GM12878 (cell line): Measurements from ENCODE around the gene SNX10. TPM values are rescaled to one million over a fixed set of nuclear protein-coding genes. Genes with fewer than 3 reads are reported as not detected.

ENCODE experiments used
- ATAC-seq: fragments of 200-7000 bp; cut with Tn5 transposase; 3 replicates; pipeline ENCODE4 v1.9.1; 2020; ENCODE audit warnings: mild to moderate bottlenecking, moderate library complexity
- BruUV-seq: library from RNA; stranded (reverse); fragments of 400-500 nt; replicated peaks from 2 replicates; lab custom pipeline; 2021; lab: Mats Ljungman, UMichigan
- CTCF ChIA-PET: fragments of 300-600 bp; sonication (Branson Sonifier 250); formaldehyde crosslinking; extraction: SDS; loops from one replicate; lab custom pipeline; 2021; ENCODE audit warnings: inconsistent platforms; lab: Yijun Ruan, JAX
- POLR2A ChIA-PET: fragments of 350-600 bp; formaldehyde crosslinking; extraction: SDS; loops from one replicate; lab custom pipeline; 2021; ENCODE audit warnings: inconsistent platforms; lab: Charles Lee
- RAD21 ChIA-PET: fragments of 300-600 bp; sonication (Branson Sonifier 250); formaldehyde crosslinking; loops from one replicate; lab custom pipeline; 2023; ENCODE audit warnings: antibody characterized with exemption; ENCODE audit not compliant: unreplicated experiment; lab: Charles Lee
- SMC1A ChIA-PET: fragments of 300-600 bp; sonication (Branson Sonifier 250); formaldehyde crosslinking; loops from one replicate; lab custom pipeline; 2023; ENCODE audit not compliant: unreplicated experiment, uncharacterized antibody; lab: Charles Lee
- DNase-seq: peaks from one replicate; pipeline ENCODE4 v3.0.0-alpha.2; 2011; ENCODE audit warnings: low read depth, low spot score
- FAIRE-seq: peaks from 3 replicates; lab custom pipeline; 2011; peaks lifted over from hg19 to GRCh38; lab: Jason Lieb, UNC
- H2AFZ ChIP-seq: 2 replicates; pipeline ENCODE4 v1.6.0; 2011; ENCODE audit warnings: low read depth, low read length, control low read depth; ENCODE audit not compliant: control insufficient read depth
- H3K27ac ChIP-seq: 2 replicates; pipeline ENCODE4 v1.5.1; 2011; ENCODE audit warnings: control low read depth; ENCODE audit not compliant: control insufficient read depth, insufficient read depth
- H3K27me3 ChIP-seq, 2 experiments: replicated peaks in 1 of 2; 2 replicates each; pipeline versions ENCODE4 v1.6.0 to v1.6.1; 2011; ENCODE audit warnings: low read length in 1 of 2; ENCODE audit not compliant: control insufficient read depth in 2 of 2, insufficient read depth in 2 of 2
- H3K36me3 ChIP-seq, 2 experiments: 2 replicates each; pipeline ENCODE4 v1.5.1; 2011; ENCODE audit warnings: low read length in 1 of 2; ENCODE audit not compliant: control insufficient read depth in 2 of 2, insufficient read depth in 2 of 2
- H3K4me1 ChIP-seq: 2 replicates; pipeline ENCODE4 v1.6.1; 2011; ENCODE audit warnings: mild to moderate bottlenecking, low read length, moderate library complexity, mixed read lengths; ENCODE audit not compliant: control insufficient read depth, insufficient read depth
- H3K4me2 ChIP-seq: 2 replicates; pipeline ENCODE4 v1.6.0; 2011; ENCODE audit warnings: control low read depth; ENCODE audit not compliant: control insufficient read depth, insufficient read depth
- H3K4me3 ChIP-seq: fragments of 200-600 bp; sonication (generic); 2 replicates; pipeline ENCODE4 v1.5.1; 2016
- H3K79me2 ChIP-seq: 2 replicates; pipeline ENCODE4 v1.6.0; 2011; ENCODE audit warnings: low read length; ENCODE audit not compliant: control insufficient read depth, insufficient read depth
- H3K9ac ChIP-seq: 2 replicates; pipeline ENCODE4 v1.8.0; 2011; ENCODE audit warnings: low read length, control low read depth, mixed read lengths; ENCODE audit not compliant: control insufficient read depth, insufficient read depth
- H3K9me3 ChIP-seq: replicated peaks from 3 replicates; pipeline ENCODE4 v1.5.1; 2011; ENCODE audit warnings: mild to moderate bottlenecking, low read length; ENCODE audit not compliant: control insufficient read depth, insufficient read depth
- H4K20me1 ChIP-seq: 2 replicates; pipeline ENCODE4 v1.6.0; 2011; ENCODE audit not compliant: control insufficient read depth, insufficient read depth
- BCL3 ChIP-seq: IDR thresholded peaks from 2 replicates; pipeline ENCODE4 v1.6.1; 2011; ENCODE audit warnings: borderline replicate concordance, low read depth, mild to moderate bottlenecking, moderate library complexity, low read length; ENCODE audit not compliant: insufficient read depth, poor library complexity, severe bottlenecking
- BHLHE40 ChIP-seq, 2 experiments: fragments of 450-650 bp in 1 of 2; IDR thresholded peaks; 2 replicates each; pipeline ENCODE4 v1.6.1; 2011 to 2017; ENCODE audit warnings: low read depth in 2 of 2, borderline replicate concordance in 1 of 2, improper control_type of control experiment in 1 of 2, low read length in 1 of 2, mild to moderate bottlenecking in 1 of 2
- CREB1 ChIP-seq: IDR thresholded peaks from 2 replicates; pipeline ENCODE4 v1.6.1; 2012; ENCODE audit warnings: low read depth, mild to moderate bottlenecking, inconsistent platforms
- CREM ChIP-seq: IDR thresholded peaks from 2 replicates; pipeline ENCODE4 v1.6.1; 2014; ENCODE audit warnings: antibody characterized with exemption, low read depth
- ETV6 ChIP-seq, 2 experiments: fragments of 450-650 bp in 1 of 2; IDR thresholded peaks in 1 of 2; conservative IDR thresholded peaks in 1 of 2; 2 replicates each; pipeline ENCODE4 v1.6.1; 2014; ENCODE audit warnings: antibody characterized with exemption in 1 of 2, borderline replicate concordance in 1 of 2, low read depth in 1 of 2, mild to moderate bottlenecking in 1 of 2, moderate library complexity in 1 of 2
- GATAD2B ChIP-seq: fragments of 450-650 bp; conservative IDR thresholded peaks from 2 replicates; pipeline ENCODE4 v1.6.1; 2017; ENCODE audit warnings: low read depth, mild to moderate bottlenecking, moderate library complexity
- NKRF ChIP-seq: fragments of 450-650 bp; conservative IDR thresholded peaks from 2 replicates; pipeline ENCODE4 v1.6.1; 2017; ENCODE audit warnings: mild to moderate bottlenecking, moderate library complexity
- NR2F1 ChIP-seq: fragments of 450-650 bp; conservative IDR thresholded peaks from 2 replicates; pipeline ENCODE4 v1.6.1; 2017; ENCODE audit warnings: mild to moderate bottlenecking
- PAX8 ChIP-seq: fragments of 450-650 bp; IDR thresholded peaks from 2 replicates; pipeline ENCODE4 v1.6.1; 2017; ENCODE audit warnings: mild to moderate bottlenecking, moderate library complexity
- POLR2A ChIP-seq: IDR thresholded peaks from 2 replicates; pipeline ENCODE4 v1.6.1; 2011; ENCODE audit warnings: low read depth, mild to moderate bottlenecking, low read length
- SMAD5 ChIP-seq: IDR thresholded peaks from 2 replicates; pipeline ENCODE4 v1.6.1; 2016; ENCODE audit warnings: antibody characterized with exemption, low read depth
- STAT1 ChIP-seq: fragments of 450-650 bp; conservative IDR thresholded peaks from 2 replicates; pipeline ENCODE4 v1.6.1; 2014; ENCODE audit warnings: antibody characterized with exemption, mild to moderate bottlenecking
- TAF1 ChIP-seq: IDR thresholded peaks from 2 replicates; pipeline ENCODE4 v1.6.1; 2011; ENCODE audit warnings: mild to moderate bottlenecking, low read depth, low read length, borderline replicate concordance
- USF1 ChIP-seq: IDR thresholded peaks from 2 replicates; pipeline ENCODE4 v1.6.1; 2011; ENCODE audit warnings: borderline replicate concordance, low read depth, mild to moderate bottlenecking, moderate library complexity, mixed read lengths, low read length; ENCODE audit not compliant: insufficient read depth; ENCODE audit errors: extremely low read length
- YY1 ChIP-seq: IDR thresholded peaks from 2 replicates; pipeline ENCODE4 v1.6.1; 2011; ENCODE audit warnings: low read depth, mild to moderate bottlenecking, low read length
- WGBS: methylation state at CpG from one replicate; pipeline ENCODE4 v1.1.6; 2016; ENCODE audit warnings: low lambda C conversion rate; ENCODE audit not compliant: insufficient replicate concordance, insufficient coverage; ENCODE audit errors: missing lambda C conversion rate; 5-methylcytosine and 5-hydroxymethylcytosine counted together
- in situ Hi-C: fragments of 300-500 bp; cut with MboI; formaldehyde crosslinking; loops from 9 replicates; pipeline ENCODE4 v1.14.3; 2018; ENCODE audit warnings: mixed read lengths
- intact Hi-C: fragments of 100-400 bp; cut with micrococcal nuclease; formaldehyde crosslinking; loops from one replicate; pipeline ENCODE4 v1.14.2; 2022; ENCODE audit not compliant: unreplicated experiment
- polyA plus RNA-seq, 11 experiments: library from polyadenylated mRNA; depleted of rRNA in 4 of 11; unstranded in 6 of 11; stranded (reverse) in 5 of 11; fragments of >200 nt; fragmentation: Nextera tagmentation in 4 of 11; fragmentation: Illumina TruSeq in 1 of 11; extraction: Ambion mirVana in 4 of 11; extraction: Trizol in 1 of 11; gene quantifications; 1 replicate in 1 of 11; 2 replicates in 10 of 11; pipeline versions ENCODE4 v1.2.1 to v1.2.3, GENCODE V29; 2011 to 2016; ENCODE audit warnings: inconsistent platforms in 2 of 11, missing spikeins in 2 of 11, low read depth in 1 of 11
- total RNA-seq, 4 experiments: library from RNA; depleted of rRNA in 3 of 4; stranded (reverse); fragments of >200 nt in 3 of 4; fragmentation: Illumina TruSeq in 1 of 4; extraction: Trizol in 1 of 4; gene quantifications; 2 replicates each; pipeline versions ENCODE4 v1.2.1 to v1.2.3, GENCODE V29; 2013 to 2021

The SNX10 gene
- total and polyA plus RNA-seq, 10 of the 15 experiments (the other 5 are each of a cell fraction or from before 2014, with no cell fraction given), result 22.0 to 56.2 (median 30.1) TPM

DNA sequence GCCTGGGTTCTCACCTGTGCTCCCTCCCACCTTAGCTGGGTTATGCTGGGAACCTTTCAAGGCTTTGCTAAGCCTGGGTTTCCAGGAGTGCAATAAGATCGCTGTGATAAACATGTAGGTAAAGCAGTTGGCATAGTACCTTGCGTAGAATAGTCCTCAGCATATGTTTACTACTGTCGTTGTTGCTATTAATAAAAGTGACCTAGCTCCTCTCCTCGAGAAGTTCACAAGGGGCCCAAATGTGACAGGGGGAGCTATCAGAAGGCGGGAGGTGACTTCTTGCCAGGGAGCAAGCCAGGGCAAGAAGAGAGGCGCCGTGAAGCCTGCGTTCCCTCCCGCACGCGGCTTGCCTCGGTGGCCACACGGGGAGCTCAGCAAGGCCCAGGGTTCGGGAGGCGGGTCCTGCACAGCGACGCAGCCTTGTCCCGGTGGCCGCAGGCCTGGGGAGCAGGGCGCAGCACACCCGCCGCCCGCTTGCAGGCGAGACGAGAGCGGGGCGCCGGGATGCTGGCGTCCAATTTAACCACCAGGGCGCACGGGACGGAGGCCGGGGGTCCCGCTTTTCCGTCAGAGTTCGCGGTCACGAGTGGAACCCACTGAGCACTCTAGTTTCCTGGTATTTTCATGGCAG, 106.2 kb downstream of the SNX10 start (continued):
- TF ChIP-seq USF1, result no peak
- peak in 1 of 2 experiments; percentile 24; a peak in 1 of 4 replicates for TF ChIP-seq ETV6 (conservative IDR thresholded peaks at IDR 0.05 in 1 of 2, IDR thresholded peaks at IDR 0.05 in 1 of 2; ENCODE audit: borderline replicate concordance in 1 of 2, low read depth in 1 of 2)
- 0 out of 2 replicates have a peak, but pooled peaks have one; percentile 28 for TF ChIP-seq YY1
- peak in 1 of 2 experiments; percentile 70; a peak in 1 of 4 replicates for TF ChIP-seq BHLHE40 (IDR thresholded peaks at IDR 0.05; ENCODE audit: borderline replicate concordance in 1 of 2, low read depth in 2 of 2, low read length in 1 of 2)
- TF ChIP-seq STAT1, result no peak

- Histone ChIP-seq H3K79me2 (no peaks in the 10 kb centered on the region), H3K4me3 (peak overlapping the region; percentile 71), H4K20me1 (no peaks in the 10 kb centered on the region), H3K27ac (peak overlapping the region; percentile 82), H3K9ac (peak overlapping the region; percentile 74), H3K36me3 (no peaks in the 10 kb centered on the region), H3K4me2 (peak overlapping the region; percentile 96), H3K27me3 (peaks cover 0 to 2% of the 10 kb centered on the region in 2 experiments; a peak in 1 of 4 replicates), H3K4me1 (peaks cover 15% of the 10 kb centered on the region; the same call in 1 of the 2 replicates), H2AFZ (peak overlapping the region; percentile 89), H3K9me3 (no peaks in the 10 kb centered on the region)
- SMC1A ChIA-PET, result interaction anchor here (0.9 to 2.1 kb wide), 8 partner anchors 10 to 505 kb away, joined by 3 to 7 read pairs (median 6); no protein-coding TSS in a partner anchor
- RAD21 ChIA-PET, result interaction anchor here (1.2 to 2.0 kb wide), 5 partner anchors 29 to 504 kb away, joined by 3 to 9 read pairs (median 4); no protein-coding TSS in a partner anchor
- POLR2A ChIA-PET, result interaction anchor here (0.6 to 1.4 kb wide), 4 partner anchors 11 to 1305 kb away, joined by 3 to 4 read pairs (median 3); no protein-coding TSS in a partner anchor
- CTCF ChIA-PET, result interaction anchor here (0.7 to 2.1 kb wide), 8 partner anchors 10 to 689 kb away, joined by 3 to 9 read pairs (median 4); no protein-coding TSS in a partner anchor
- DNase-seq (no peak), FAIRE-seq (no peak), ATAC-seq (peak; percentile 82)
- WGBS, result under 1% methylated on average over 22 of the region's 36 CpGs
- in situ Hi-C loops, result no loop called here
- BruUV-seq, result no TSS peak
- intact Hi-C loops, result loop anchor here (5.0 kb wide), 1 partner anchor 84 kb away; no protein-coding TSS in a partner anchor
- no peak for TF ChIP-seq GATAD2B
- no peak for TF ChIP-seq SMAD5
- TF ChIP-seq PAX8, result no peak
- no peak for TF ChIP-seq POLR2A
- peak; percentile 23; the same call in 1 of the 2 replicates for TF ChIP-seq TAF1
- no peak for TF ChIP-seq NKRF
- TF ChIP-seq NR2F1, result no peak
- no peak for TF ChIP-seq USF1
- peak; percentile 29 for TF ChIP-seq BCL3
- no peak for TF ChIP-seq CREM
- TF ChIP-seq CREB1, result 0 out of 2 replicates have a peak, but pooled peaks have one; percentile 32
These were observed 106.7 kb downstream of the SNX10 start for GRCh38 chr7:26398427-26398755.
